H54 (cell line): ENCODE results near the gene ROGDI.
"Not testable (repeated sequence)": the region's sequence is repeated elsewhere in the genome, so short reads cannot be mapped to it uniquely, and the experiment has no call there.

Experiments used
- DNase-seq: peaks from one replicate; pipeline ENCODE4 v3.0.0; 2011; ENCODE audit warnings: low spot score, mixed read lengths; ENCODE audit not compliant: insufficient read length
- FAIRE-seq: peaks from 3 replicates; lab custom pipeline; 2011; peaks lifted over from hg19 to GRCh38; lab: Jason Lieb, UNC
- POLR2A ChIP-seq: IDR thresholded peaks from 2 replicates; pipeline ENCODE4 v1.6.1; 2011; ENCODE audit warnings: low read depth, mild to moderate bottlenecking, low read length

Gene ROGDI

GRCh38 chr16:4788910-4789309, 13.5 kb downstream of the ROGDI start:
- no peak for FAIRE-seq
- no peak for DNase-seq
- no peak for TF ChIP-seq POLR2A

DNA sequence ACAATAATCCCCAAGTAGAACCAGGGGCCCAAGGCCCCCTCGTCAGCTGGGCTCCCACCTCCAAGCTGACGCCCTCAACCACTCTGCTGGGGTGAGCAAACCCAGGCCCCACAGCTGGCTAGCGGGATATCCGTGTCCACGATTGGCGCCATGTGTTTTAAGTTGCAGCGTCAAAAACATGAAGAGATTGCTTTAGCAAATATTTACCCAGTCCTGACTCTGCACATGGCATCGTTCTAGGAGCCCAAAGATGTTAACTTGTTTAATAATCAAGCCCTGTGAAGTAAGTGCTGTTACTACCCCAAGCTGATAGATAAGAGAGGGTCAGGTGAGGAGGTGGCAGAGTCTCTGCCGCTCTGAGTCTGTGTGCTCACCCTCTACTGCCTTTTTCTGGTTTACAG, 13.9 kb downstream of the ROGDI start:
- FAIRE-seq (no peak), DNase-seq (no peak)
- no peak for TF ChIP-seq POLR2A

DNA sequence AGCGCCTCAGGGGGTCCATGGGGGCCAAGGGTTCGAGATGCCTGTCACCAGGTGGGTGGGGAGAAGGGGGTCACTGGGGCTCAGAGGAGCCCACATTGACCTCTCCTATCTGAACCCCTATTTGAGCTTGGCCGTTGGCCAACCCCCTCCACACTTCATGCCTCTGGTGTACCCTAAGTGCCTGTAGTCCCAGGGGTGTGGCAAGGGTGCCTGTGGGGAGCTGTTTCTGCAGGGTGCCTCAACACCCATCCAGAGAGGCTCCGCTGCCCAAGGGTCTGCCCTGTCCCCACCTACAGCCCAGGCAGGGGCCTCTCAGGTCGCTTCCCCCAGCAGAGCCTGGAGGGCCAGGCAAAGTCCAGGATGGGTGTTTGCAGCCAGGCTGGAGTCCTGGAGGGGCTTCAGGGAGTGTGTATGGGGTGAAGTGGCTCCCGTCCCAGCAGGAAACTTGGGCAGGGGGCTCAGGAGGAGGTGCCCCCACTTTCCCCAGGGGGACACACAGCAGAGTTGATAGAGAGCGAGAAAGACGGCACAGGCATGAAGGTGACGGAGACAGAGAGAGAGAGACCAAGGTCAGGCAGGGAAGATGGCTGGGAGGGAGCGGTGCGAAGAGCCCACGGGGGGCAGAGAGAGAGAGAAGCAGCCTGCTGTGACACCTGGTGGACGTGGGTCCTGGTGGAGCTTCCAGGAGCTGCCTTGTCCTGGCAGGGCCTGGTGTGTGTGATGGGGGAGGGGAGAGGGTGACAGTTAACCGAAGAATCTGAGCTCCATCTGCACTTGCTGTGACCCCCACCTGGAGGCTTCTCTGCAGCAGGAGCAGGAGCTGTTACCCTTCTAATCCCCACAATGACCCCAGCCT, 14.6 kb downstream of the ROGDI start, which contains the start of gene SEPTIN12:
Gene SEPTIN12, minus strand, starts transcription at position 719 of the 856 bp plus-strand sequence. Its CDS starts 700 bp downstream, at position 19.
- FAIRE-seq: no peak
- TF ChIP-seq POLR2A: no peak

GRCh38 chr16:4787068-4787467, 15.4 kb downstream of the ROGDI start:
- no peak for TF ChIP-seq POLR2A
- DNase-seq (no peak), FAIRE-seq (no peak)

More for the DNA sequence above, 14.6 kb downstream of the ROGDI start, which contains the start of gene SEPTIN12:
- no peak for DNase-seq

DNA sequence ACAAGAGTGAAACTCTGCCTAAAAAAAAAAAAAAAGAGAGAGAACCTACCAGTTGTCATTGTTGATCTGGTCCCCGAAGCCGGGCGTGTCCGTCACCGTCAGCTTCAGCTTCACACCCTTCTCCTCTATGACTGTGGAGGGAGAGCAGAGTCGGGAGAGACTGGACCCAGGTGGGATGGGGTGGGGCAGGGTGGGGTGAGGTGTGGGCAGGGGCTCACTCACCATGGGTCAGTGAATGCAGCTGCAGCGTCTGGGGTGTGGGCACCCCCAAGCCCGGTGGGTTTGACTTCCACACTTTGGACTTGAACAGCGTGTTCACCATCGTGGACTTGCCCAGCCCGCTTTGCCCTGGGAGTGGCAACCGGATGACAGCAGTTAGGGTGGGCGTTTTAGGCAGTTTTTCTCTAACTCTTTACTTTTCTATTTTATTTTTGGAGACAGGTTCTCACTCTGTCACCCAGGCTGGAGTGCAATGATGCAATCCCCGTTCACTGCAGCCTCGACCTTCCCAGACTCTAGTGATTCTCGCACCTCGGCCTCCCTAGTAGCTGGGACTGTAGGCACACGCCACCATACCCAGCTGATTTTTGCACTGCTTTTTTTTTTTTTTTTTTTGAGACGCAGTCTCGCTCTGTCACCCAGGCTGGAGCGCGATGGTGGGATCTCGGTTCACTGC, 16.5 kb downstream of the ROGDI start:
- no peak for TF ChIP-seq POLR2A
- no peak for FAIRE-seq
- no peak for DNase-seq

GRCh38 chr16:4784444-4784987, 17.9 kb downstream of the ROGDI start:
- not testable (repeated sequence) for DNase-seq, FAIRE-seq

- no peak for TF ChIP-seq POLR2A
- no peak for DNase-seq
Measured at GRCh38 chr16:4783951-4784336, 18.5 kb downstream of the ROGDI start.

GRCh38 chr16:4783251-4783950, 19.0 kb downstream of the ROGDI start:
- FAIRE-seq: no peak
- no peak for DNase-seq
- TF ChIP-seq POLR2A: no peak

More at GRCh38 chr16:4783951-4784336, 18.5 kb downstream of the ROGDI start:
- FAIRE-seq: no peak

DNA sequence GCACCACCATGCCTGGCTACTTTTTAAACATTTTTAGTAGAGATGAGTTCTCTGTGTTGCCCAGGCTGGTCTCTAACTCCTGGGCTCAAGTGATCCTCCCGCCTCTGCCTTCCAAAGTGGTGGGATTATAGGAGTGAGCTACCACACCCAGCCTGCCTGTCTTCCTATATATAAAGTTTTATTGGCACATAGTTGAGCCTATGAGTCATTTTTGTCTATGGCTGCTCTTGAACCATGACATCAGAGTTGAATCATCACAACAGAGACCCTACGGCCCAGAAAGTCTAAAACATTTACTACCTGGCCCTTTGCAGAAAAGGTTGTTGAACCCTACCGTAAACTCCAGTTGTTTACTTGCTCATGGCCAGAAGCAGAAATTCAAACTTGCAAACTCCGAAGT, 22.2 kb downstream of the ROGDI start:
- TF ChIP-seq POLR2A: no peak
- FAIRE-seq: no peak

GRCh38 chr16:4778050-4778392, 24.4 kb downstream of the ROGDI start:
- DNase-seq: no peak
- TF ChIP-seq POLR2A: no peak
- no peak for FAIRE-seq

More for the DNA sequence above, 22.2 kb downstream of the ROGDI start:
- DNase-seq: peak; percentile 36

DNA sequence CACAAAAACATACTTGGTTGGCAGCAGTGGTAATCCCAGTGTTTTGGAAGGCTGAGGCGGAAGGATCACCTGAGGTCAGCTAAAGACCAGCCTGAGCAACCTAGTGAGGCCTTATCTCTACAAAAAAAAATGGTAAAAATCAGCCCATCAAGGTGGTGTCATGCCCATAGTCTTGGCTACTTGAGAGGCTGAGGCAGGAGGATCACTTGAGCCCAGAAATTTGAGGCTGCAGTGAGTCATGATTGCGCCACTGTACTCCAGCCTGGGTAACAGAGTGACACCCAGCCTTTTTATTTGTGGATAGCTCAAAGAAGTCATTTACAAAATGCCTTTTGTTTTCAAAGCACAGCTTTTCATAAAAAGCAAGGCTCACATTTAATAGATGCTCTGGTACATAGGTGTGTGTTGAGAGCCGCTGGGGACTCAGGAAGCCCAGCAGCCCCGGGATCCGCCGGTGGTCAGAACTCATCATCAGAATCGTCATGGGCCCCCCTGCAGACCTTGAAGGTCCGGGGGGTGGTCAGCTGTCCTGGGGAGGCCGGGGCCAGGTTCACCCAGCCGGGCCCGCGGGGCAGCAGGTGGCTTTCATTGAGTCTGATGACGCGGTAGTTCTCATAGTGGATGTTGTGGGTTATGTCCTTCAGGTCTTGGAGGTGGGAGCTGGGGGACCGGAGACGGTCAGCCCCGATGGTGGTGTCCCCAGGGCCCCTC, 24.9 kb downstream of the ROGDI start:
- TF ChIP-seq POLR2A: no peak
- DNase-seq (no peak), FAIRE-seq (no peak)

DNA sequence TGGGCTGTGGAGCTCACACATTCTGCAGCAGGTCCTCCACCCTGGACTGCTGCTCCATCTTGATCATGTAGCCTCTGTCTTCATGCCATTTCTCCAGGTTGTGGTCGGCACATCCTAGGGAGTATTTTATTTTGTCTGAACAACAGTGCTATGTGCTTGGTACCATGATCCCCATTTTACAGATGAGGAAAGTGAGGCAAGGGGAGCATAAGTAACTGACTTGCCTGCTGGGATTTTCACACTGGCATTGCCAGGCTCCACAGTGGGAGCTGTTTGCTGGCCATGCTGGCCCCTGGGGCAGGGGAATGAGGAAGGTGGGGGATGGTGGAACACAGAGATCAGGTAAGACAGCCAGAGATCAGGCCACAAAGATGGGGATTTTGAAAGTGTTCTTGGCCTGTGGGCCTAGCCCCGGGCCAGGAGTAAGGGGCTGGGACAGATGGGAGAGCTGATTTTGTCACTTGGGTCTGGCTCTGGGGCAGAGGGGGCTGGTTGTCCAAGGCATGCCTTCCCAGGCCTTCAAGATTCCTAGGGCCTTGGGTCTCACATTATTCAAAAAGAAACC, 26.2 kb downstream of the ROGDI start:
- no peak for FAIRE-seq
- no peak for DNase-seq
- no peak for TF ChIP-seq POLR2A

GRCh38 chr16:4775005-4775404, 27.4 kb downstream of the ROGDI start:
- FAIRE-seq (no peak), DNase-seq (no peak)
- no peak for TF ChIP-seq POLR2A

GRCh38 chr16:4772351-4772750, 30.1 kb downstream of the ROGDI start:
- DNase-seq: no peak
- FAIRE-seq: no peak
- TF ChIP-seq POLR2A: no peak
